ENCODE data around the gene PEX19. TPM values are rescaled to one million over a fixed set of nuclear protein-coding genes. Genes with fewer than 3 reads are reported as not detected.

PEX19 gene
- total RNA-seq, 1 donor from 2014 or later = 61.7 TPM

GRCh38 chr1:160251687-160252526, 33.0 kb downstream of the PEX19 start:
- no peak overlapping the region for H3K4me3 Mint-ChIP-seq (ENCODE audit: unreplicated experiment)
- no peaks in the 10 kb centered on the region for H3K4me1 Mint-ChIP-seq (ENCODE audit: unreplicated experiment)
- no peaks in the 10 kb centered on the region for H3K36me3 Mint-ChIP-seq (ENCODE audit: low read depth, unreplicated experiment)
- DNase-seq (ENCODE audit: low spot score) = peak; percentile 51
- peak; percentile 31 for TF ChIP-seq CTCF (IDR thresholded peaks at IDR 0.05; ENCODE audit: unreplicated experiment)
- H3K27me3 Mint-ChIP-seq (ENCODE audit: unreplicated experiment) = no peaks in the 10 kb centered on the region
- no peaks in the 10 kb centered on the region for H3K9me3 Mint-ChIP-seq (ENCODE audit: unreplicated experiment)
- peak overlapping the region; percentile 2 for H3K27ac Mint-ChIP-seq (ENCODE audit: unreplicated experiment)

- Mint-ChIP-seq H3K27ac (ENCODE audit: unreplicated experiment) (no peak overlapping the region), H3K4me1 (ENCODE audit: unreplicated experiment) (no peaks in the 10 kb centered on the region), H3K4me3 (ENCODE audit: unreplicated experiment) (no peak overlapping the region), H3K27me3 (ENCODE audit: unreplicated experiment) (no peaks in the 10 kb centered on the region), H3K36me3 (ENCODE audit: low read depth, unreplicated experiment) (no peaks in the 10 kb centered on the region), H3K9me3 (ENCODE audit: unreplicated experiment) (no peaks in the 10 kb centered on the region)
- no peak for DNase-seq (ENCODE audit: low spot score)
- TF ChIP-seq CTCF (IDR thresholded peaks at IDR 0.05; ENCODE audit: unreplicated experiment) = no peak
Measured at GRCh38 chr1:160251011-160251410, 33.9 kb downstream of the PEX19 start.

GRCh38 chr1:160247053-160247452, 37.9 kb downstream of the PEX19 start:
- H3K27me3 Mint-ChIP-seq (ENCODE audit: unreplicated experiment) = no peaks in the 10 kb centered on the region
- no peak overlapping the region for H3K4me3 Mint-ChIP-seq (ENCODE audit: unreplicated experiment)
- H3K4me1 Mint-ChIP-seq (ENCODE audit: unreplicated experiment) = peaks cover 31% of the 10 kb centered on the region
- no peaks in the 10 kb centered on the region for H3K9me3 Mint-ChIP-seq (ENCODE audit: unreplicated experiment)
- no peak for TF ChIP-seq CTCF (IDR thresholded peaks at IDR 0.05; ENCODE audit: unreplicated experiment)
- no peak for DNase-seq (ENCODE audit: low spot score)
- H3K36me3 Mint-ChIP-seq (ENCODE audit: low read depth, unreplicated experiment) = no peaks in the 10 kb centered on the region
- no peak overlapping the region for H3K27ac Mint-ChIP-seq (ENCODE audit: unreplicated experiment)

- no peak overlapping the region for H3K4me3 Mint-ChIP-seq (ENCODE audit: unreplicated experiment)
- peaks cover 36% of the 10 kb centered on the region for H3K4me1 Mint-ChIP-seq (ENCODE audit: unreplicated experiment)
- TF ChIP-seq CTCF (IDR thresholded peaks at IDR 0.05; ENCODE audit: unreplicated experiment) = no peak
- no peak overlapping the region for H3K27ac Mint-ChIP-seq (ENCODE audit: unreplicated experiment)
- no peaks in the 10 kb centered on the region for H3K9me3 Mint-ChIP-seq (ENCODE audit: unreplicated experiment)
- H3K36me3 Mint-ChIP-seq (ENCODE audit: low read depth, unreplicated experiment) = peaks cover 8% of the 10 kb centered on the region
- no peak for DNase-seq (ENCODE audit: low spot score)
- no peaks in the 10 kb centered on the region for H3K27me3 Mint-ChIP-seq (ENCODE audit: unreplicated experiment)
Measured at GRCh38 chr1:160245434-160245833, 39.5 kb downstream of the PEX19 start.

GRCh38 chr1:160244209-160244608, 40.7 kb downstream of the PEX19 start:
- DNase-seq (ENCODE audit: low spot score) = no peak
- TF ChIP-seq CTCF (IDR thresholded peaks at IDR 0.05; ENCODE audit: unreplicated experiment) = no peak
- Mint-ChIP-seq H3K27me3 (ENCODE audit: unreplicated experiment) (no peaks in the 10 kb centered on the region), H3K4me3 (ENCODE audit: unreplicated experiment) (no peak overlapping the region), H3K27ac (ENCODE audit: unreplicated experiment) (no peak overlapping the region), H3K9me3 (ENCODE audit: unreplicated experiment) (no peaks in the 10 kb centered on the region), H3K4me1 (ENCODE audit: unreplicated experiment) (peaks cover 41% of the 10 kb centered on the region), H3K36me3 (ENCODE audit: low read depth, unreplicated experiment) (peaks cover 19% of the 10 kb centered on the region)

All from endothelial cell (in vitro differentiated cells).